ENCODE data around the gene C1orf116. TPM values are rescaled to one million over a fixed set of nuclear protein-coding genes. Genes with fewer than 3 reads are reported as not detected.

The C1orf116 gene
- total RNA-seq, 3 donors from 2014 or later (not counting 1 experiment from before 2014, with no cell fraction given), result 0.21 to 0.39 (median 0.30) TPM

- Histone ChIP-seq H3K4me3 (ENCODE audit: low read length) (no peak overlapping the region), H3K9me3 (ENCODE audit: control insufficient read depth, insufficient read depth, low read length) (no peaks in the 10 kb centered on the region), H3K27ac (ENCODE audit: low read length) (no peak overlapping the region), H3K27me3 (ENCODE audit: control insufficient read depth, insufficient read depth, low read length) (peaks cover 10% of the 10 kb centered on the region), H3K36me3 (ENCODE audit: control insufficient read depth, insufficient read depth, low read length) (no peaks in the 10 kb centered on the region), H3K4me1 (ENCODE audit: control insufficient read depth, insufficient read depth, low read length) (no peaks in the 10 kb centered on the region)
- 83% methylated on average over 7 of the region's 7 CpGs for WGBS (ENCODE audit: insufficient coverage)
- Mint-ChIP-seq H3K27me3 (ENCODE audit: low read depth in 2 of 2) (peaks cover 32 to 48% of the 10 kb centered on the region in 2 donors), H3K9me3 (no peaks in the 10 kb centered on the region), H3K4me1 (no peaks in the 10 kb centered on the region), H3K36me3 (no peaks in the 10 kb centered on the region), H3K27ac (no peak overlapping the region), H3K4me3 (no peak overlapping the region)
- DNase-seq (no peak), ATAC-seq (no peak)
- intact Hi-C loops (cut with micrococcal nuclease), result no loop called here
- TF ChIP-seq, protein P1, sequence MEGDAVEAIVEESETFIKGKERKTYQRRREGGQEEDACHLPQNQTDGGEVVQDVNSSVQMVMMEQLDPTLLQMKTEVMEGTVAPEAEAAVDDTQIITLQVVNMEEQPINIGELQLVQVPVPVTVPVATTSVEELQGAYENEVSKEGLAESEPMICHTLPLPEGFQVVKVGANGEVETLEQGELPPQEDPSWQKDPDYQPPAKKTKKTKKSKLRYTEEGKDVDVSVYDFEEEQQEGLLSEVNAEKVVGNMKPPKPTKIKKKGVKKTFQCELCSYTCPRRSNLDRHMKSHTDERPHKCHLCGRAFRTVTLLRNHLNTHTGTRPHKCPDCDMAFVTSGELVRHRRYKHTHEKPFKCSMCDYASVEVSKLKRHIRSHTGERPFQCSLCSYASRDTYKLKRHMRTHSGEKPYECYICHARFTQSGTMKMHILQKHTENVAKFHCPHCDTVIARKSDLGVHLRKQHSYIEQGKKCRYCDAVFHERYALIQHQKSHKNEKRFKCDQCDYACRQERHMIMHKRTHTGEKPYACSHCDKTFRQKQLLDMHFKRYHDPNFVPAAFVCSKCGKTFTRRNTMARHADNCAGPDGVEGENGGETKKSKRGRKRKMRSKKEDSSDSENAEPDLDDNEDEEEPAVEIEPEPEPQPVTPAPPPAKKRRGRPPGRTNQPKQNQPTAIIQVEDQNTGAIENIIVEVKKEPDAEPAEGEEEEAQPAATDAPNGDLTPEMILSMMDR (IDR thresholded peaks at IDR 0.05), result no peak
Measured at GRCh38 chr1:207031632-207032264, 808 bp downstream of the C1orf116 start.

DNA sequence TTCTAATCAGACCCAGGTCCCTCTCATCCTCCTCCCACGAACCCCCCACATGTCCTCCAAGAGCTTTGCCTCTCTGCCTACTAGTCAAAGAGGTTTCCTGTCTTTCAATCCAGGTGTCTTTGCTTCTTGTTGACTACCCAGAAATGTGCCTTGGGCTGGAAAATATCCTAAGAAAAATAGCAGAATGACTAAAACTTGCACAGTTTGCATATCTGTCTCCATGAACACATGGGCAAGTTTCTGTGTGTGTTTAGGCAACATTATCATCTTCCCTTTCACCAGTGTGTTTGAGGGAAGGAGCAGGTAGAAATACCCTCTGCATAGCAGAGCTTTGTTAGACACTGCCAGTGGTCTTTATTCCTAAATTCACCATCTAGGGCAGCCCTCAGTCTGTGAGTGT lies 1.5 kb downstream of the C1orf116 start:
- no peaks in the 10 kb centered on the region for H3K36me3 Mint-ChIP-seq
- ATAC-seq (no peak), DNase-seq (no peak)
- H3K4me3 Mint-ChIP-seq, result no peak overlapping the region
- Histone ChIP-seq H3K4me1 (ENCODE audit: control insufficient read depth, insufficient read depth, low read length) (no peaks in the 10 kb centered on the region), H3K36me3 (ENCODE audit: control insufficient read depth, insufficient read depth, low read length) (no peaks in the 10 kb centered on the region), H3K4me3 (ENCODE audit: low read length) (no peak overlapping the region), H3K9me3 (ENCODE audit: control insufficient read depth, insufficient read depth, low read length) (no peaks in the 10 kb centered on the region), H3K27ac (ENCODE audit: low read length) (no peak overlapping the region), H3K27me3 (ENCODE audit: control insufficient read depth, insufficient read depth, low read length) (peaks cover 10% of the 10 kb centered on the region)
- WGBS (ENCODE audit: insufficient coverage), result 56% methylated on average over 1 of the region's 1 CpG
- TF ChIP-seq, protein P1 (IDR thresholded peaks at IDR 0.05), result no peak
- intact Hi-C loops (cut with micrococcal nuclease), result no loop called here
- H3K4me1 Mint-ChIP-seq, result no peaks in the 10 kb centered on the region
- peaks cover 35 to 53% of the 10 kb centered on the region in 2 donors for H3K27me3 Mint-ChIP-seq (ENCODE audit: low read depth in 2 of 2)
- H3K27ac Mint-ChIP-seq, result no peak overlapping the region
- H3K9me3 Mint-ChIP-seq, result no peaks in the 10 kb centered on the region

DNA sequence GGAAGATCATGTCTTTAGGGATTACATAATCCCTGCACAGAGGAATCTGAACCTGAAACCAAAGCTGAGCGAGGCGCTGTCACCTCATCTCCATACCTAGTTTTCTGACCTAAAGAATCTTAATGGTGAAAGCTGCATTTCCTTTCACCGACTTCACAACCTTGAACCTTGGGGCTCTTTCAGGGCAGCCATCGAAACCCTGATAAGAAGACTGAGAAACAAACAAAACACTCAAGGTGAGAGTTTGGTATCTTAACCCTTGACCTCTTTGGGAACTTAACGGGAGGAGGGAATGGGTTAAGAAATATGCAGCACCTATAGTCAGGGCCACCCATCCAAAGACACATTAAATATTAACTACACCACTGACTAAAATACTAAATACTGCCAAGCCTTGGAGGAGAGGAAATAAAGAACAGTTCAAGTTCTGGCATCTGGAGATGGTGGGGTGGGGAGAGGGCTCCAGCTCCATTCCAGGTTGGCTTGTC lies 2.0 kb downstream of the C1orf116 start:
- H3K36me3 ChIP-seq (ENCODE audit: control insufficient read depth, insufficient read depth, low read length), result no peaks in the 10 kb centered on the region
- Mint-ChIP-seq H3K36me3 (no peaks in the 10 kb centered on the region), H3K4me3 (no peak overlapping the region), H3K27me3 (ENCODE audit: low read depth in 2 of 2) (peaks cover 36 to 53% of the 10 kb centered on the region in 2 donors), H3K9me3 (no peaks in the 10 kb centered on the region), H3K27ac (no peak overlapping the region), H3K4me1 (no peaks in the 10 kb centered on the region)
- TF ChIP-seq, protein P1 (IDR thresholded peaks at IDR 0.05), result no peak
- no peaks in the 10 kb centered on the region for H3K9me3 ChIP-seq (ENCODE audit: control insufficient read depth, insufficient read depth, low read length)
- H3K4me1 ChIP-seq (ENCODE audit: control insufficient read depth, insufficient read depth, low read length), result no peaks in the 10 kb centered on the region
- intact Hi-C loops (cut with micrococcal nuclease), result no loop called here
- ATAC-seq (no peak), DNase-seq (no peak)
- no peak overlapping the region for H3K4me3 ChIP-seq (ENCODE audit: low read length)
- H3K27me3 ChIP-seq (ENCODE audit: control insufficient read depth, insufficient read depth, low read length), result peaks cover 8% of the 10 kb centered on the region
- no peak overlapping the region for H3K27ac ChIP-seq (ENCODE audit: low read length)
- WGBS (ENCODE audit: insufficient coverage), result 89% methylated on average over 4 of the region's 5 CpGs

Measured in natural killer cell (primary cell).